Measurements from ENCODE around the gene CYP1A1.

The CYP1A1 gene

GRCh38 chr15:74695597-74696397 lies 29.5 kb downstream of the CYP1A1 start, which contains the start of gene EDC3:
TSS of gene EDC3 (minus strand) at chr15:74696024. CDS start at chr15:74675124, 20,900 bp downstream.
- DNase-seq (ENCODE audit: low read depth, low spot score) = peak; percentile 60
- Histone ChIP-seq H3K36me3 (ENCODE audit: control insufficient read depth, insufficient read depth, low read length) (no peaks in the 10 kb centered on the region), H3K4me1 (ENCODE audit: control insufficient read depth, insufficient read depth, low read length) (no peaks in the 10 kb centered on the region), H3K9me3 (ENCODE audit: control insufficient read depth, insufficient read depth, low read length) (no peaks in the 10 kb centered on the region), H3K27me3 (ENCODE audit: control insufficient read depth, insufficient read depth, low read length) (no peaks in the 10 kb centered on the region), H3K27ac (ENCODE audit: low read length) (no peak within 1 kb of the TSS), H3K4me3 (ENCODE audit: low read length) (peak within 1 kb of the TSS; percentile 83)
- no CpG with 5 or more reads among the region's 46 CpGs for WGBS (ENCODE audit: insufficient coverage, insufficient read length)

- no peak for DNase-seq (ENCODE audit: low read depth, low spot score)
- no CpG with 5 or more reads among the region's 1 CpG for WGBS (ENCODE audit: insufficient coverage, insufficient read length)
- H3K36me3 ChIP-seq (ENCODE audit: control insufficient read depth, insufficient read depth, low read length) = no peaks in the 10 kb centered on the region
- no peaks in the 10 kb centered on the region for H3K4me1 ChIP-seq (ENCODE audit: control insufficient read depth, insufficient read depth, low read length)
- no peaks in the 10 kb centered on the region for H3K9me3 ChIP-seq (ENCODE audit: control insufficient read depth, insufficient read depth, low read length)
- H3K27me3 ChIP-seq (ENCODE audit: control insufficient read depth, insufficient read depth, low read length) = no peaks in the 10 kb centered on the region
- H3K27ac ChIP-seq (ENCODE audit: low read length) = no peak overlapping the region
- H3K4me3 ChIP-seq (ENCODE audit: low read length) = no peak overlapping the region
Observed at GRCh38 chr15:74692327-74692726, 33.0 kb downstream of the CYP1A1 start.

- WGBS (ENCODE audit: insufficient coverage, insufficient read length) = no CpG with 5 or more reads among the region's 1 CpG
- Histone ChIP-seq H3K27ac (ENCODE audit: low read length) (no peak overlapping the region), H3K4me3 (ENCODE audit: low read length) (no peak overlapping the region), H3K4me1 (ENCODE audit: control insufficient read depth, insufficient read depth, low read length) (no peaks in the 10 kb centered on the region), H3K27me3 (ENCODE audit: control insufficient read depth, insufficient read depth, low read length) (no peaks in the 10 kb centered on the region), H3K9me3 (ENCODE audit: control insufficient read depth, insufficient read depth, low read length) (no peaks in the 10 kb centered on the region), H3K36me3 (ENCODE audit: control insufficient read depth, insufficient read depth, low read length) (no peaks in the 10 kb centered on the region)
- DNase-seq (ENCODE audit: low read depth, low spot score) = no peak
Observed at GRCh38 chr15:74683758-74684157, 41.6 kb downstream of the CYP1A1 start.

- H3K9me3 ChIP-seq (ENCODE audit: control insufficient read depth, insufficient read depth, low read length) = no peaks in the 10 kb centered on the region
Observed at GRCh38 chr15:74682954-74683353, 42.4 kb downstream of the CYP1A1 start.

GRCh38 chr15:74680456-74680855 lies 44.9 kb downstream of the CYP1A1 start:
- Histone ChIP-seq H3K36me3 (ENCODE audit: control insufficient read depth, insufficient read depth, low read length) (no peaks in the 10 kb centered on the region), H3K4me3 (ENCODE audit: low read length) (no peak overlapping the region), H3K27me3 (ENCODE audit: control insufficient read depth, insufficient read depth, low read length) (no peaks in the 10 kb centered on the region), H3K27ac (ENCODE audit: low read length) (no peak overlapping the region), H3K4me1 (ENCODE audit: control insufficient read depth, insufficient read depth, low read length) (no peaks in the 10 kb centered on the region), H3K9me3 (ENCODE audit: control insufficient read depth, insufficient read depth, low read length) (no peaks in the 10 kb centered on the region)
- DNase-seq (ENCODE audit: low read depth, low spot score) = no peak
- no CpG with 5 or more reads among the region's 2 CpGs for WGBS (ENCODE audit: insufficient coverage, insufficient read length)

More at GRCh38 chr15:74682954-74683353, 42.4 kb downstream of the CYP1A1 start:
- no peaks in the 10 kb centered on the region for H3K27me3 ChIP-seq (ENCODE audit: control insufficient read depth, insufficient read depth, low read length)
- WGBS (ENCODE audit: insufficient coverage, insufficient read length) = no CpG with 5 or more reads among the region's 3 CpGs
- no peak overlapping the region for H3K4me3 ChIP-seq (ENCODE audit: low read length)
- no peaks in the 10 kb centered on the region for H3K4me1 ChIP-seq (ENCODE audit: control insufficient read depth, insufficient read depth, low read length)
- H3K27ac ChIP-seq (ENCODE audit: low read length) = no peak overlapping the region
- no peaks in the 10 kb centered on the region for H3K36me3 ChIP-seq (ENCODE audit: control insufficient read depth, insufficient read depth, low read length)
- no peak for DNase-seq (ENCODE audit: low read depth, low spot score)

- H3K27ac ChIP-seq (ENCODE audit: low read length) = no peak overlapping the region
- DNase-seq (ENCODE audit: low read depth, low spot score) = no peak
- H3K36me3 ChIP-seq (ENCODE audit: control insufficient read depth, insufficient read depth, low read length) = no peaks in the 10 kb centered on the region
- no peaks in the 10 kb centered on the region for H3K27me3 ChIP-seq (ENCODE audit: control insufficient read depth, insufficient read depth, low read length)
- H3K4me3 ChIP-seq (ENCODE audit: low read length) = no peak overlapping the region
- no peaks in the 10 kb centered on the region for H3K9me3 ChIP-seq (ENCODE audit: control insufficient read depth, insufficient read depth, low read length)
- no peaks in the 10 kb centered on the region for H3K4me1 ChIP-seq (ENCODE audit: control insufficient read depth, insufficient read depth, low read length)
- WGBS (ENCODE audit: insufficient coverage, insufficient read length) = no CpG with 5 or more reads among the region's 7 CpGs
Observed at GRCh38 chr15:74676801-74677200, 48.5 kb downstream of the CYP1A1 start.

- H3K27me3 ChIP-seq (ENCODE audit: control insufficient read depth, insufficient read depth, low read length) = no peaks in the 10 kb centered on the region
- H3K9me3 ChIP-seq (ENCODE audit: control insufficient read depth, insufficient read depth, low read length) = no peaks in the 10 kb centered on the region
- H3K36me3 ChIP-seq (ENCODE audit: control insufficient read depth, insufficient read depth, low read length) = peaks cover 4% of the 10 kb centered on the region; the same call in 1 of the 2 replicates
- H3K4me3 ChIP-seq (ENCODE audit: low read length) = no peak overlapping the region
- H3K27ac ChIP-seq (ENCODE audit: low read length) = no peak overlapping the region
- no CpG with 5 or more reads among the region's 3 CpGs for WGBS (ENCODE audit: insufficient coverage, insufficient read length)
- no peaks in the 10 kb centered on the region for H3K4me1 ChIP-seq (ENCODE audit: control insufficient read depth, insufficient read depth, low read length)
- DNase-seq (ENCODE audit: low read depth, low spot score) = no peak
Observed at GRCh38 chr15:74674161-74674560, 51.2 kb downstream of the CYP1A1 start.

GRCh38 chr15:74669627-74670026 lies 55.7 kb downstream of the CYP1A1 start:
- Histone ChIP-seq H3K36me3 (ENCODE audit: control insufficient read depth, insufficient read depth, low read length) (peaks cover 4% of the 10 kb centered on the region; the same call in 1 of the 2 replicates), H3K27me3 (ENCODE audit: control insufficient read depth, insufficient read depth, low read length) (no peaks in the 10 kb centered on the region), H3K27ac (ENCODE audit: low read length) (no peak overlapping the region), H3K4me3 (ENCODE audit: low read length) (no peak overlapping the region), H3K9me3 (ENCODE audit: control insufficient read depth, insufficient read depth, low read length) (no peaks in the 10 kb centered on the region), H3K4me1 (ENCODE audit: control insufficient read depth, insufficient read depth, low read length) (no peaks in the 10 kb centered on the region)
- DNase-seq (ENCODE audit: low read depth, low spot score) = no peak
- no CpG with 5 or more reads among the region's 4 CpGs for WGBS (ENCODE audit: insufficient coverage, insufficient read length)
